Skeletal muscle tissue (tissue), 4 donors: ENCODE results near the gene MAPKBP1. TPM values are rescaled to one million over a fixed set of nuclear protein-coding genes. Genes with fewer than 3 reads are reported as not detected.

ENCODE experiments used
- H3K27ac ChIP-seq: one replicate; pipeline ENCODE4 v1.7.0; 2013; ENCODE audit warnings: mild to moderate bottlenecking, low read depth, low read length, inconsistent platforms
- H3K27me3 ChIP-seq, 3 donors: one replicate each; pipeline ENCODE4 v1.7.0; 2013; ENCODE audit warnings: low read length in 3 of 3; ENCODE audit not compliant: control insufficient read depth in 3 of 3, insufficient read depth in 3 of 3
- H3K36me3 ChIP-seq, 3 donors: one replicate each; pipeline ENCODE4 v1.7.0; 2013; ENCODE audit warnings: low read length in 3 of 3; ENCODE audit not compliant: control insufficient read depth in 3 of 3, insufficient read depth in 3 of 3
- H3K4me1 ChIP-seq, 3 donors: one replicate each; pipeline ENCODE4 v1.7.0; 2013; ENCODE audit warnings: low read length in 3 of 3, mild to moderate bottlenecking in 3 of 3; ENCODE audit not compliant: control insufficient read depth in 3 of 3, insufficient read depth in 3 of 3
- H3K4me3 ChIP-seq, 3 donors: one replicate each; pipeline ENCODE4 v1.7.0; 2013; ENCODE audit warnings: low read length in 3 of 3
- H3K9ac ChIP-seq, 3 donors: one replicate each; pipeline ENCODE4 v1.7.0; 2013; ENCODE audit warnings: low read length in 3 of 3, mild to moderate bottlenecking in 3 of 3, moderate library complexity in 2 of 3, low read depth in 1 of 3
- H3K9me3 ChIP-seq, 3 donors: one replicate each; pipeline ENCODE4 v1.7.0; 2013; ENCODE audit warnings: low read length in 3 of 3; ENCODE audit not compliant: control insufficient read depth in 3 of 3
- total RNA-seq: library from RNA; depleted of rRNA; stranded (reverse); fragments of >200 nt; gene quantifications from one replicate; pipeline ENCODE4 v1.2.3, GENCODE V29; 2014
- donor health status: Osteomylitis.

MAPKBP1 gene
- total RNA-seq, 1 donor from 2014 or later: 10.4 TPM

- H3K4me1 ChIP-seq: peaks cover 18 to 27% (median 18%) of the 10 kb centered on the region in 3 donors
- H3K9me3 ChIP-seq: no peaks in the 10 kb centered on the region
- no peaks in the 10 kb centered on the region for H3K27me3 ChIP-seq
- H3K4me3 ChIP-seq: no peak overlapping the region
- no peaks in the 10 kb centered on the region for H3K36me3 ChIP-seq
- peak overlapping the region; percentile 11 for H3K27ac ChIP-seq
- no peak overlapping the region for H3K9ac ChIP-seq
Measured at GRCh38 chr15:41780727-41781126, 6.4 kb downstream of the MAPKBP1 start.

DNA sequence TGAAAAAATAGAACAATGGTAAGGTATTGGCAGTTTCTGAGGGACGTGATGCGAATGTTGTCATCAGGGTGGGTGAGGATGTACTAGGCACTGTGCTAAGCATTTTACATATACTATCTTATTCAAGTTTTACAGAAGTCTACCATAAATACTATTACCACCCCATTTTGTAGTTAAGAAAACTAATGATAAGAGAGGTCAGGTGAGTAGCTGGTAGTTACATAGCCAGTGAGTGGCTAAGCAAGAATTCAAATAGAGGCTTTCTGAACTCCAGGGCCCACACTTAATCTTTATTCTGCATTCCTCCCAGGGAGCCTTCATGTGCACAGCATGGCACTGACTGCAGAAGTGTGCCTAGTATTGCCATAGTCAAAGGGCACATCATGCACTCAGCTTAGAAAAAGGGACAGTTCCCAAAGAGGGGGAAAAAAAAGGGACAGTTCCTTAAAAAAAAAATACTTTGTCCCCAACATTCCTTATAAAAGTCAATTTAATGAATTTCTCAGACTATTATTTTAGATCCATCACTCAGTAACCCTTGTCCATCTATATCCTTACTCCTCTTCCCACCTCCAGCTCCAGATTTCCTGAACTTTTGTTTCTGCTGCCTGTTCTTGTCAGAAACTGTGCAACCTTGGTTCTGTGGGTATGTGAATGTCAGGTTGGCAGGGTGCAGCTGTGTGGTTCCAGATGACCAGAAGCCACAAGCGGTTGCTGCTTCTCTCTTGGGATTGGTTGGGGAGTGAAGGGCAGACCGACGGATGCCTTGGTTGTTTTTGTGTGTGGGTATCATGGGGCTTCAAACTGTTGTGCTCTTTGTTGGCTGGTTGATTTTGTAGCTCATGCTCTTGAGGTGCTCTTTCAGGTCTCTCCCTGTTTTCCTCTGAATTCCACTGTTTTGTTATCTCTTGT lies 8.3 kb downstream of the MAPKBP1 start:
- H3K9ac ChIP-seq: no peak overlapping the region
- no peak overlapping the region for H3K4me3 ChIP-seq
- H3K36me3 ChIP-seq: no peaks in the 10 kb centered on the region
- no peak overlapping the region for H3K27ac ChIP-seq
- no peaks in the 10 kb centered on the region for H3K27me3 ChIP-seq
- H3K9me3 ChIP-seq: no peaks in the 10 kb centered on the region
- H3K4me1 ChIP-seq: peaks cover 11 to 13% (median 11%) of the 10 kb centered on the region in 3 donors

DNA sequence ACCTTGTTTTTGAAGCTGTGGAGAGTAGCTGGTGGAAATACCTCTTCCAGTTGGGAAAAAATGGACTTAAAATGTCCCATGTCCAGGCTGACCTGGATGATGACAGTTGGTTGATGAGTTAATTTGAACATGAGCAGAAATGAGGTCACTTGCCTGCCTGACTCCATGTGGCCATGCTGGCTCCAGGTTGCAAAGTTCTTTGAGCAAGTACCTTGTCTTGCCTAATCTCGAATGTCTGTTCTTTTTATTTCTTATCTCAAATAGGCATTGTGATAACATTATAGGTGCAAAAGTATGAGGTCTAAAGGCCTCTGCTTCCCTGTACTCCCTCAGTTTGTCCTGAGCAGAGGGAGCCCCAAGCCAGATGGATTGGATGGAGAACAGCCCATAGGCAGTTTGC lies 9.0 kb downstream of the MAPKBP1 start:
- H3K4me3 ChIP-seq: no peak overlapping the region
- no peaks in the 10 kb centered on the region for H3K27me3 ChIP-seq
- no peak overlapping the region for H3K9ac ChIP-seq
- H3K36me3 ChIP-seq: no peaks in the 10 kb centered on the region
- no peak overlapping the region for H3K27ac ChIP-seq
- H3K4me1 ChIP-seq: peaks cover 11 to 15% (median 12%) of the 10 kb centered on the region in 3 donors
- H3K9me3 ChIP-seq: no peaks in the 10 kb centered on the region

GRCh38 chr15:41788262-41788661 lies 14.0 kb downstream of the MAPKBP1 start:
- H3K27me3 ChIP-seq: no peaks in the 10 kb centered on the region
- H3K4me3 ChIP-seq: no peak overlapping the region
- H3K9me3 ChIP-seq: no peaks in the 10 kb centered on the region
- H3K4me1 ChIP-seq: peaks cover 33 to 47% (median 44%) of the 10 kb centered on the region in 3 donors
- H3K9ac ChIP-seq: no peak overlapping the region
- H3K36me3 ChIP-seq: no peaks in the 10 kb centered on the region
- H3K27ac ChIP-seq: no peak overlapping the region

DNA sequence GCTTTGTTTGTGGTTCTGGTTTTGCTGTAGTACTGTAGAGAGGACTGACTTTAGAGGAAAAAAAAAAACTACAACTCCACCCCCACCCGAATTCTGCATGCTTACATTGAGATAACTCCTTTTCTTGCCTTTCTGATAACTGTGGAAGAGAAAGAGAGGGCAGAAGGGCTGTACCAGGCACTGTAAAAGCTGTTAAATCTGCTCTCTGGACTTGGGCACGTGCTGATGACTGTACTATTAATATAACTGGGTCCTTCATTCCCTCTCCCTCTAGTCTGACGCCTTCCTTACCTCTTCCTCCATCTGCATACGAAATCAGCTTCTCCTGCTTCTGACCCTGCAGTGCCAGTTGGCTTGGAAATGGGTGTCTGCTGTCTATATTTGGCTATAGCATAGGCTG lies 15.0 kb downstream of the MAPKBP1 start:
- Histone ChIP-seq H3K4me1 (peaks cover 33 to 47% (median 44%) of the 10 kb centered on the region in 3 donors), H3K4me3 (no peak overlapping the region), H3K36me3 (no peaks in the 10 kb centered on the region), H3K27ac (no peak overlapping the region), H3K27me3 (no peaks in the 10 kb centered on the region), H3K9me3 (no peaks in the 10 kb centered on the region), H3K9ac (peak overlapping the region in 1 of 3 donors; percentile 3)

DNA sequence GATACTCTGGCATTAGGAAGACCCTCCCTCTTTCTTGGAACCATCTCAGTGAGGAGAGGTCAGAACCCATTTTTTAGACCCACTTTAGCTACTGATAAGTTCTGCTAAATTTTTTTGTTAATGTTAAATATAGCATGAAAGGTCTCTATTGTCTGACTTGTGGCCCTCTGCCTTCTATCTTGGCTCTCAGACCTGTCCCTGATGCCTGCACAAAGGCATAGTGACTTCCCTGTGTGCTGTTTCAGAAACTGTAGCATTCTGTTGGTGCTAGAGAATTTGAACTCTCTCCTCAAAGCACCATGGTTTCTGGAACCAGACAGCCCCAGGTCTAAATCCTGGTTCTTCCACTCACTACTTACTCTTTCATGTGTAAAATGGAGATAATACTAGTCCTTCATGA lies 15.4 kb downstream of the MAPKBP1 start:
- Histone ChIP-seq H3K9ac (peak overlapping the region in 1 of 3 donors; percentile 3), H3K27me3 (no peaks in the 10 kb centered on the region), H3K36me3 (no peaks in the 10 kb centered on the region), H3K27ac (peak overlapping the region; percentile 61), H3K4me3 (no peak overlapping the region), H3K9me3 (no peaks in the 10 kb centered on the region), H3K4me1 (peaks cover 33 to 47% (median 44%) of the 10 kb centered on the region in 3 donors)

GRCh38 chr15:41790169-41790568 lies 15.9 kb downstream of the MAPKBP1 start:
- H3K9ac ChIP-seq: no peak overlapping the region
- H3K36me3 ChIP-seq: no peaks in the 10 kb centered on the region
- no peaks in the 10 kb centered on the region for H3K9me3 ChIP-seq
- H3K27ac ChIP-seq: peak overlapping the region; percentile 61
- no peak overlapping the region for H3K4me3 ChIP-seq
- peaks cover 33 to 47% (median 44%) of the 10 kb centered on the region in 3 donors for H3K4me1 ChIP-seq
- no peaks in the 10 kb centered on the region for H3K27me3 ChIP-seq

DNA sequence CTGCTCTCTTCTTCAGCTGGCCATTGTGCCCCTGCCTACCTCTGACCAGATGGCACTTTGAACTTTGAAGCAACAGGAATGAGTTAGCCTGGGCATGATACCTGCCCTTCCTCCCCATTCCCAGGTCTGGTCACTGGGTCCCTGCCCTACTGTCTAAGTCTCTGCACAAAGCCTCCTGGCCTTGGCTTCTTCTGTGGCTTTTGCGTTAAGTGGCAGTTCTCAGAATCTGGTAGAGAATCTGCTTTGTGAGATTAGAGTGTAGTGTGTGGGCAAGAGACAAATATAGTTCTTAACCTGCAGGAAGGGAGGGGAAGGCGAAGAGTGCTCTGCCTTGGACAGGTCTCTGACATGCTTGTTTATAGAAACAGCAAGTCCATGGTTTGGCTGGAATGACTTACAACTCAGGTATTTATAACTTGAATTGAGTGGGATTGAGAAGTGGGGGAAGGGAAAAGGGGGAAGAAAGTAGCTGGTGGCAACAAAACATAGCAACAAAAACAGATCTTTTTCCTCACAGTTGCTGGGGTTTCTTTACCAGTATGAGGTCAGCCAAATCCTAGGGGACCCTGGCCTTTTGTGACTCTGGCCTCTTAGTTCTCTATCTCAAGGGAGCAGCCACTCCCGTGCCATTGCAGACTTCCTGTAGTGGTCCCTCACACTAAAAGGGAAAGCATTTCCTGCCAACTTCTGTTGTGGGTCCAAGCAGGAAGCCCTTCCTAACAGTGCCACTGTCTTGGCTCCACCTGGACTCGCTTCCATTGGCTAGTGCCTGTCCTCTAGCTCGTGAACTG lies 16.7 kb downstream of the MAPKBP1 start:
- Histone ChIP-seq H3K4me3 (peak overlapping the region in 2 of 3 donors; percentile 11 to 19), H3K9me3 (no peaks in the 10 kb centered on the region), H3K36me3 (no peaks in the 10 kb centered on the region), H3K27me3 (no peaks in the 10 kb centered on the region), H3K9ac (peak overlapping the region in 1 of 3 donors; percentile 41), H3K4me1 (peaks cover 35 to 49% (median 46%) of the 10 kb centered on the region in 3 donors), H3K27ac (peak overlapping the region; percentile 61)

DNA sequence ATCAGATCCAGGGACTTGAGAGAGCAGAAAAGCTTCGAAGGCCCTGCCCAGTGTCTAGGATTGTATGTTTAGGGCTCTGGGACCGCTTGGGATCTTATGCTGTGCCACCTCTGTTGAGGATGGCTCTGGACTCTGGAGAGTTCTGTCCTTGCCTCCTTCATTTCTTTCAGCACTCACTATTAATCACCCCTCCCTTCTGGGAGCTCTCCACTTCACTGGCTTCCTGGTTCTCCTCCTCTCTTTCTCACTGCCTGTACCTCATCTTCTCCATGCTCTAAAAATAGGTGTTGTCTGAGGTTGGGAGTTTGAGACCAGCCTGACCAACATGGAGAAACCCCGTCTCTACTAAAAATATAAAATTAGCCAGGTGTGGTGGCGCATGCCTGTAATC lies 17.3 kb downstream of the MAPKBP1 start:
- Histone ChIP-seq H3K27ac (peak overlapping the region; percentile 61), H3K9ac (no peak overlapping the region), H3K4me1 (peaks cover 36 to 52% (median 52%) of the 10 kb centered on the region in 3 donors), H3K9me3 (no peaks in the 10 kb centered on the region), H3K4me3 (peak overlapping the region in 1 of 3 donors; percentile 19), H3K27me3 (no peaks in the 10 kb centered on the region), H3K36me3 (no peaks in the 10 kb centered on the region)
